ENCODE measurements around the gene CAMK1.

CAMK1 gene

GRCh38 chr3:9792405-9793160 is 22.8 kb upstream of the CAMK1 start, which contains the start of the genes ARPC4 and TADA3:
Gene ARPC4 (plus strand): TSS chr3:9793082. CDS start chr3:9793122, 40 bp downstream.
Gene TADA3 (minus strand): TSS chr3:9792473. CDS start chr3:9791466, 1,007 bp downstream.
- DNase-seq (ENCODE audit: low read depth): peak; percentile 90

- DNase-seq (ENCODE audit: low read depth): no peak
Observed at GRCh38 chr3:9791790-9792404, 22.1 kb upstream of the CAMK1 start.

GRCh38 chr3:9791127-9791526 is 21.4 kb upstream of the CAMK1 start:
- no peak for DNase-seq (ENCODE audit: low read depth)

GRCh38 chr3:9787714-9788113 is 18.0 kb upstream of the CAMK1 start:
- DNase-seq (ENCODE audit: low read depth): no peak

- DNase-seq (ENCODE audit: low read depth): no peak
Observed at GRCh38 chr3:9786825-9787669, 17.3 kb upstream of the CAMK1 start.

- DNase-seq (ENCODE audit: low read depth): no peak
Observed at GRCh38 chr3:9786209-9786739, 16.5 kb upstream of the CAMK1 start.

- no peak for DNase-seq (ENCODE audit: low read depth)
Observed at GRCh38 chr3:9785602-9786001, 15.9 kb upstream of the CAMK1 start.

- DNase-seq (ENCODE audit: low read depth): no peak
Observed at GRCh38 chr3:9784965-9785364, 15.2 kb upstream of the CAMK1 start.

- DNase-seq (ENCODE audit: low read depth): no peak
Observed at GRCh38 chr3:9783954-9784353, 14.2 kb upstream of the CAMK1 start.

- no peak for DNase-seq (ENCODE audit: low read depth)
Observed at GRCh38 chr3:9782770-9783169, 13.0 kb upstream of the CAMK1 start.

GRCh38 chr3:9781978-9782603 is 12.3 kb upstream of the CAMK1 start:
- no peak for DNase-seq (ENCODE audit: low read depth)

GRCh38 chr3:9781551-9781950 is 11.8 kb upstream of the CAMK1 start:
- DNase-seq (ENCODE audit: low read depth): no peak

- no peak for DNase-seq (ENCODE audit: low read depth)
Observed at GRCh38 chr3:9780910-9781309, 11.2 kb upstream of the CAMK1 start.

GRCh38 chr3:9780458-9780812 is 10.7 kb upstream of the CAMK1 start:
- DNase-seq (ENCODE audit: low read depth): no peak

- no peak for DNase-seq (ENCODE audit: low read depth)
Observed at GRCh38 chr3:9779721-9780457, 10.1 kb upstream of the CAMK1 start.

- no peak for DNase-seq (ENCODE audit: low read depth)
Observed at GRCh38 chr3:9779075-9779593, 9.4 kb upstream of the CAMK1 start.

GRCh38 chr3:9778143-9779074 is 8.7 kb upstream of the CAMK1 start:
- no peak for DNase-seq (ENCODE audit: low read depth)

- DNase-seq (ENCODE audit: low read depth): no peak
Observed at GRCh38 chr3:9777694-9778021, 7.9 kb upstream of the CAMK1 start.

GRCh38 chr3:9776896-9777693 is 7.3 kb upstream of the CAMK1 start:
- no peak for DNase-seq (ENCODE audit: low read depth)
